ENCODE results near the gene OLFM4. TPM values are rescaled to one million over a fixed set of nuclear protein-coding genes. Genes with fewer than 3 reads are reported as not detected.

The OLFM4 gene
- total RNA-seq, 2 donors from 2014 or later: 1.1 to 1.2 TPM

GRCh38 chr13:52997951-52998876 is 30.4 kb upstream of the OLFM4 start:
- TF ChIP-seq CTCF (IDR thresholded peaks at IDR 0.05): no peak
- Histone ChIP-seq H3K36me3 (no peaks in the 10 kb centered on the region), H3K27me3 (replicated peaks; ENCODE audit: insufficient read depth) (no peaks in the 10 kb centered on the region)

GRCh38 chr13:52999093-52999696 is 29.4 kb upstream of the OLFM4 start:
- no peak for DNase-seq (ENCODE audit: low spot score)
- no peaks in the 10 kb centered on the region for H3K36me3 ChIP-seq
- no peak for TF ChIP-seq CTCF (IDR thresholded peaks at IDR 0.05)
- no peak for ATAC-seq (ENCODE audit: insufficient number of reproducible peaks, low FRiP score, low read depth)
- H3K27me3 ChIP-seq (replicated peaks; ENCODE audit: insufficient read depth): no peaks in the 10 kb centered on the region
- no peak overlapping the region for H3K4me3 ChIP-seq
- no peak overlapping the region for H3K27ac ChIP-seq
- H3K9me3 ChIP-seq: no peaks in the 10 kb centered on the region
- no peaks in the 10 kb centered on the region for H3K4me1 ChIP-seq (ENCODE audit: control insufficient read depth in 1 of 2, low read depth in 2 of 2)

More at GRCh38 chr13:52997951-52998876, 30.4 kb upstream of the OLFM4 start:
- ATAC-seq (ENCODE audit: insufficient number of reproducible peaks, low FRiP score, low read depth): no peak
- no peaks in the 10 kb centered on the region for H3K4me1 ChIP-seq (ENCODE audit: control insufficient read depth in 1 of 2, low read depth in 2 of 2)
- H3K4me3 ChIP-seq: no peak overlapping the region
- H3K27ac ChIP-seq: no peak overlapping the region
- DNase-seq (ENCODE audit: low spot score): no peak
- H3K9me3 ChIP-seq: no peaks in the 10 kb centered on the region

GRCh38 chr13:53001444-53002225 is 27.0 kb upstream of the OLFM4 start:
- no peak for TF ChIP-seq CTCF (IDR thresholded peaks at IDR 0.05)
- no peak overlapping the region for H3K4me3 ChIP-seq
- DNase-seq (ENCODE audit: low spot score) (no peak), ATAC-seq (ENCODE audit: insufficient number of reproducible peaks, low FRiP score, low read depth) (no peak)
- H3K27ac ChIP-seq: no peak overlapping the region
- no peaks in the 10 kb centered on the region for H3K36me3 ChIP-seq
- H3K9me3 ChIP-seq: no peaks in the 10 kb centered on the region
- no peaks in the 10 kb centered on the region for H3K27me3 ChIP-seq (replicated peaks; ENCODE audit: insufficient read depth)
- H3K4me1 ChIP-seq (ENCODE audit: control insufficient read depth in 1 of 2, low read depth in 2 of 2): no peaks in the 10 kb centered on the region

GRCh38 chr13:53004573-53004972 is 24.0 kb upstream of the OLFM4 start:
- ATAC-seq (ENCODE audit: insufficient number of reproducible peaks, low FRiP score, low read depth) (no peak), DNase-seq (ENCODE audit: low spot score) (no peak)
- no peak for TF ChIP-seq CTCF (IDR thresholded peaks at IDR 0.05)
- H3K27me3 ChIP-seq (replicated peaks; ENCODE audit: insufficient read depth): no peaks in the 10 kb centered on the region
- no peaks in the 10 kb centered on the region for H3K9me3 ChIP-seq
- no peaks in the 10 kb centered on the region for H3K4me1 ChIP-seq (ENCODE audit: control insufficient read depth in 1 of 2, low read depth in 2 of 2)
- H3K4me3 ChIP-seq: no peak overlapping the region
- no peaks in the 10 kb centered on the region for H3K36me3 ChIP-seq
- H3K27ac ChIP-seq: no peak overlapping the region

GRCh38 chr13:53005626-53006025 is 23.0 kb upstream of the OLFM4 start:
- Histone ChIP-seq H3K9me3 (no peaks in the 10 kb centered on the region), H3K4me1 (ENCODE audit: control insufficient read depth in 1 of 2, low read depth in 2 of 2) (no peaks in the 10 kb centered on the region), H3K4me3 (no peak overlapping the region), H3K27ac (no peak overlapping the region), H3K36me3 (no peaks in the 10 kb centered on the region), H3K27me3 (replicated peaks; ENCODE audit: insufficient read depth) (no peaks in the 10 kb centered on the region)
- ATAC-seq (ENCODE audit: insufficient number of reproducible peaks, low FRiP score, low read depth) (no peak), DNase-seq (ENCODE audit: low spot score) (no peak)
- no peak for TF ChIP-seq CTCF (IDR thresholded peaks at IDR 0.05)

Data from thoracic aorta (tissue), 2 donors.